ENCODE data around the gene LCN6.

Gene LCN6

DNA sequence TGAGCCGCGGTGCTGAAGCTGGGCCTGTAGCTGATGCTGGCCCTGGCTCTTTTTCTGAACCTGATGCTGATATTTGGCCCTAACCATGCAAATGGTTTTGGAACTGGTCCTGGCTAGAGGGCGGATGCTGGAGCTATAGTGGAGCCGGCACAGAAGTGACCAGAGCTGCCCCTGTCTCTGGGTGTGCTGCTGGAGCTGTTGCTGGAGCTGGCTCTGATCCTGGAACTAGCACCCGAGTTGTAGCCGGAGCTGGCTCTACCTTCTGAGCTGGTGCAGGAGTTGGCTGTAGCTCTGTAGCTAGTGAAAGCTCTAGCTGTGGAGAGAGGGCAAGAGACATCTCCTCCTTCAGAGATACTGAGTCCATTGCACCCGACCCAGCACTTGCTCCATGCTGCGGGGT, 18.4 kb downstream of the LCN6 start:
- Histone ChIP-seq H3K4me3 (replicated peaks; ENCODE audit: low read depth, low read length) (no peak overlapping the region), H3K27me3 (replicated peaks; ENCODE audit: control insufficient read depth, insufficient read depth, low read length) (no peaks in the 10 kb centered on the region; the same call in 1 of the 2 replicates), H3K36me3 (ENCODE audit: control insufficient read depth, insufficient read depth, low read length) (peaks cover 12% of the 10 kb centered on the region)
- TF ChIP-seq, protein P1, sequence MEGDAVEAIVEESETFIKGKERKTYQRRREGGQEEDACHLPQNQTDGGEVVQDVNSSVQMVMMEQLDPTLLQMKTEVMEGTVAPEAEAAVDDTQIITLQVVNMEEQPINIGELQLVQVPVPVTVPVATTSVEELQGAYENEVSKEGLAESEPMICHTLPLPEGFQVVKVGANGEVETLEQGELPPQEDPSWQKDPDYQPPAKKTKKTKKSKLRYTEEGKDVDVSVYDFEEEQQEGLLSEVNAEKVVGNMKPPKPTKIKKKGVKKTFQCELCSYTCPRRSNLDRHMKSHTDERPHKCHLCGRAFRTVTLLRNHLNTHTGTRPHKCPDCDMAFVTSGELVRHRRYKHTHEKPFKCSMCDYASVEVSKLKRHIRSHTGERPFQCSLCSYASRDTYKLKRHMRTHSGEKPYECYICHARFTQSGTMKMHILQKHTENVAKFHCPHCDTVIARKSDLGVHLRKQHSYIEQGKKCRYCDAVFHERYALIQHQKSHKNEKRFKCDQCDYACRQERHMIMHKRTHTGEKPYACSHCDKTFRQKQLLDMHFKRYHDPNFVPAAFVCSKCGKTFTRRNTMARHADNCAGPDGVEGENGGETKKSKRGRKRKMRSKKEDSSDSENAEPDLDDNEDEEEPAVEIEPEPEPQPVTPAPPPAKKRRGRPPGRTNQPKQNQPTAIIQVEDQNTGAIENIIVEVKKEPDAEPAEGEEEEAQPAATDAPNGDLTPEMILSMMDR (IDR thresholded peaks at IDR 0.05; ENCODE audit: insufficient read depth, low read length, poor library complexity, severe bottlenecking) = no peak
- no peak for DNase-seq (ENCODE audit: extremely low read depth, insufficient read length)

DNA sequence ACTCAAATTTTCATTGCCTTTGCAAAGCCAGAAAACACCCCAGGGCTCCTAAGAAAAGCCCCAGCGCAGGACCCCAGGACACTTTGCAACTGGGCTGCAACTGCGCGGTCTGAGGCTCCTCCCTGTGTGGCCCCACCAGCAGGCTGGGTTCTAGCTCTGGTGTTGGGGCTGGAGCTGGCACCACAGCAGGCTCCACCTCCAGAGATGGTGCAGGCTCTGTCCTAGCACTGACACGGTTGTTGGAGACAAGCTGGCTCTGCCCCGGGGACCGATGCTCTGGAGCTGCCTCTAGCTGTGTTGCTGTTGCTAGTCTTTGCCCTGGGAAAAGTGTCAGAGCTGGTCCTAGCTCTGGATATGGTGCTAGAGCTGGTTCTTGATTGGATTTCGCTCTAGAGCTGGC, 19.2 kb downstream of the LCN6 start:
- DNase-seq (ENCODE audit: extremely low read depth, insufficient read length) = no peak
- peaks cover 17% of the 10 kb centered on the region for H3K36me3 ChIP-seq (ENCODE audit: control insufficient read depth, insufficient read depth, low read length)
- no peaks in the 10 kb centered on the region; the same call in 1 of the 2 replicates for H3K27me3 ChIP-seq (replicated peaks; ENCODE audit: control insufficient read depth, insufficient read depth, low read length)
- TF ChIP-seq, protein P1 (IDR thresholded peaks at IDR 0.05; ENCODE audit: insufficient read depth, low read length, poor library complexity, severe bottlenecking) = no peak
- peak overlapping the region; percentile 95 for H3K4me3 ChIP-seq (replicated peaks; ENCODE audit: low read depth, low read length)

DNA sequence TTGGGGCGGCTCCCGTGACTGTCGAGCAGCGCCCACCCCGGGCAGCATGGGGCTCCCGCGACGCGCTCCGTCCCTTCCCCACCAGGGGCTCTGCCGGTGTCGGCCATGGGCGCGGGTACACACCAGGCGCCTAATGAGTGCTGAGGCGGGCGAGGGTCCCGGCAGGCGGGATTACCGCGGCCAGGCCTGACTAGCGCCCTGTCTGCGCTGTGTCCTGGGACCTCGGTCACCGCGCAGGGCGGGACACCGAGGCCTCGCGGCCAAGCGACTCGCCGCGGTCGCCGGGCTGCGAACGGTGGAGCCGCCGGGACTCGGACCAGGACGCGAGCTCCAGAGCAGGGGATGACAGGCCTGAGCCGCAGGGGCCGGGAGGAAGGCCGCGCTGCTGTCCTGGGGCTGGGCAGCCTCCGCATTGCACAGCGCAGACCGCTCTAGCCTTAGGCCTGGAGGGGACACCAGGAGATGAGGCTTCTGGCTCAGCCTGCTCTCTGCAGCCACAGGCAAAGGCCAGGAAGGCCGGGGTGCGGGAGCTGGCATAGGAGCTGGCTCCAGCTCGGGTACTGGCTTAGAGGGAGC, 19.7 kb downstream of the LCN6 start:
- DNase-seq (ENCODE audit: extremely low read depth, insufficient read length) = peak; percentile 61
- H3K27me3 ChIP-seq (replicated peaks; ENCODE audit: control insufficient read depth, insufficient read depth, low read length) = no peaks in the 10 kb centered on the region; the same call in 1 of the 2 replicates
- H3K4me3 ChIP-seq (replicated peaks; ENCODE audit: low read depth, low read length) = peak overlapping the region; percentile 95
- TF ChIP-seq, protein P1 (IDR thresholded peaks at IDR 0.05; ENCODE audit: insufficient read depth, low read length, poor library complexity, severe bottlenecking) = no peak
- H3K36me3 ChIP-seq (ENCODE audit: control insufficient read depth, insufficient read depth, low read length) = peaks cover 22% of the 10 kb centered on the region

DNA sequence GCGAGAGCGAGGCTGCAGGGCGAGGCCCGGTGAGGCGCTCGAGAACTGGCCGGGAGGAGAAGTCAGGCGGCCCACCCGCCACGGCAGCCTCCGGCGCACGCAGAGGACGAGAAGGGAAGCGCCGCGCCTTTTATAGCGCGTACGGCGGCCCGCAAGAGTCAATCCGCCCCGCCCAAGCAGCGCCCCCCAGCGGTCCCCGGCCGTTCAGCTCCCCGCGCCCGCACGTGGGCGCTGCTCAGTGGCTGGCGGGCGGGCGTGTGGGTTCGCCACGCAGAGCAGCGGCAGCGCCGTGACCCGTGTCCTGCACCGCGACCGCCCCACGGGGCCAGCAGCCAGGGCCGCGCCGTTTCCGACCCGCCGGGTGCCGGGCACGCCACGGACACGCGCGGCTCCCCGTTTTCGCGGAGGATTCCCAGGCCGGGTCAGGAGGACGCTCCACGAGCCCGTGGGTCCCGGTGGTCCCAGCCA, 20.2 kb downstream of the LCN6 start:
- Histone ChIP-seq H3K4me3 (replicated peaks; ENCODE audit: low read depth, low read length) (peak overlapping the region; percentile 95), H3K27me3 (replicated peaks; ENCODE audit: control insufficient read depth, insufficient read depth, low read length) (no peaks in the 10 kb centered on the region; the same call in 1 of the 2 replicates), H3K36me3 (ENCODE audit: control insufficient read depth, insufficient read depth, low read length) (peaks cover 27% of the 10 kb centered on the region)
- TF ChIP-seq, protein P1 (IDR thresholded peaks at IDR 0.05; ENCODE audit: insufficient read depth, low read length, poor library complexity, severe bottlenecking) = peak; percentile 76
- DNase-seq (ENCODE audit: extremely low read depth, insufficient read length) = peak; percentile 96

DNA sequence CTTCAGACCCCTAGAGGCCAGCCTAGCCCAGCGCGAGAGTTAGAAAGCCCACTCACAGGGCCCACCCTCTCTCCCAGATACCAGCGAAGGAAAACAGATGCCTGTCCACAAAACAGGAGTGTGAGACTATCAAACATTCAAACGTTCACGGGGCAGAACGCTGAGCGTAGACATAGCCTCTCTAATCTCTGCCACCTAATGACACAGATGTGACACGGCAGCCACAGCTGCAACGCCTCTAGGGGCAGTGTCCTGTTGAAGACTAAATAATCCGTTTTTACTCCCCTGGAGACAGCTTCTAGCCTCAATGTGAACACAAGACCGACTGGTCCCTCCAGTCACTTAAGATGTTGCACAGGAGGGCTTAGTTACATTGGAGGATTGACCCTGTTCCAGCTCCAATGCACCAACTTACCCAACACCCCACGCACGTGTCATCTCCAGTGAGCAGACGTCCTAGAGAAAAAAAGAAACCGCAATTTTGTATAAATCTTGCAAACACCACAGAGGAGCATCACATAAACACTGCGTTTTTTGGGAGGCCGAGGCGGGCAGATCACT, 21.6 kb downstream of the LCN6 start:
- Histone ChIP-seq H3K4me3 (replicated peaks; ENCODE audit: low read depth, low read length) (peak overlapping the region; percentile 95), H3K27me3 (replicated peaks; ENCODE audit: control insufficient read depth, insufficient read depth, low read length) (no peaks in the 10 kb centered on the region; the same call in 1 of the 2 replicates), H3K36me3 (ENCODE audit: control insufficient read depth, insufficient read depth, low read length) (peaks cover 30% of the 10 kb centered on the region)
- no peak for DNase-seq (ENCODE audit: extremely low read depth, insufficient read length)
- TF ChIP-seq, protein P1 (IDR thresholded peaks at IDR 0.05; ENCODE audit: insufficient read depth, low read length, poor library complexity, severe bottlenecking) = peak; percentile 77

Measured in GM06990 (cell line).